Omental fat pad (tissue), 4 donors: ENCODE measurements around the gene SLC25A21. TPM values are rescaled to one million over a fixed set of nuclear protein-coding genes. Genes with fewer than 3 reads are reported as not detected.

Source experiments
- ATAC-seq: fragments of 150-250 bp; one replicate; pipeline ENCODE4 v1.9.1; 2016; ENCODE audit warnings: mild to moderate bottlenecking, moderate library complexity; ENCODE audit not compliant: low FRiP score
- DNase-seq: peaks from one replicate; pipeline ENCODE4 v3.0.0-alpha.2; 2019; ENCODE audit warnings: low spot score
- total RNA-seq, 4 donors: library from RNA; depleted of rRNA; stranded (reverse); fragments of >200 nt; gene quantifications; one replicate each; pipeline ENCODE4 v1.1.0, GENCODE V29; 2016
- TF ChIP-seq, protein P1 (sequence below), 3 donors: fragments of 450-650 bp; IDR thresholded peaks; one replicate each; pipeline ENCODE4 v1.5.1; 2016 to 2017; ENCODE audit warnings: antibody characterized with exemption in 3 of 3, mild to moderate bottlenecking in 3 of 3, moderate library complexity in 2 of 3

SLC25A21 gene
- total RNA-seq, 4 donors from 2014 or later = 0.38 to 1.4 TPM; not detected in 2

DNA sequence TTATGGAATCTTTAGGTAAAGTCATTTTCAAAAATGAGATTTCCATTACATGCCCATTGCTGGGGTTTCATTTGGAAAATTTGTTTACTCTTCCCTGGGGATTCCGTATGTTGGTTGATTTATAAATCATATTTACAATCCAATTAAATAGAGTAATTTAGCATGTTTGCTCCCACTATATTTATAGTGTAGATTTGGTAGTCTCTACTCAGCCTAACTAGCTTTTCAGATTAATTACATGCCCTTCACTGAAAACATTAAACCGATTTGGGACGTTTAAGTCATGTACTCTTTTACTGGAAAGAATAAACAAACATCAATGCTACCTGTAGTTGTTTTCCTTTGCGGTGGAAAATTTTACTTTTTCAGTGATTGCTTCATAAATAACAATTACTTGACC, 500.3 kb downstream of the SLC25A21 start:
- no peak for DNase-seq
- TF ChIP-seq, protein P1, sequence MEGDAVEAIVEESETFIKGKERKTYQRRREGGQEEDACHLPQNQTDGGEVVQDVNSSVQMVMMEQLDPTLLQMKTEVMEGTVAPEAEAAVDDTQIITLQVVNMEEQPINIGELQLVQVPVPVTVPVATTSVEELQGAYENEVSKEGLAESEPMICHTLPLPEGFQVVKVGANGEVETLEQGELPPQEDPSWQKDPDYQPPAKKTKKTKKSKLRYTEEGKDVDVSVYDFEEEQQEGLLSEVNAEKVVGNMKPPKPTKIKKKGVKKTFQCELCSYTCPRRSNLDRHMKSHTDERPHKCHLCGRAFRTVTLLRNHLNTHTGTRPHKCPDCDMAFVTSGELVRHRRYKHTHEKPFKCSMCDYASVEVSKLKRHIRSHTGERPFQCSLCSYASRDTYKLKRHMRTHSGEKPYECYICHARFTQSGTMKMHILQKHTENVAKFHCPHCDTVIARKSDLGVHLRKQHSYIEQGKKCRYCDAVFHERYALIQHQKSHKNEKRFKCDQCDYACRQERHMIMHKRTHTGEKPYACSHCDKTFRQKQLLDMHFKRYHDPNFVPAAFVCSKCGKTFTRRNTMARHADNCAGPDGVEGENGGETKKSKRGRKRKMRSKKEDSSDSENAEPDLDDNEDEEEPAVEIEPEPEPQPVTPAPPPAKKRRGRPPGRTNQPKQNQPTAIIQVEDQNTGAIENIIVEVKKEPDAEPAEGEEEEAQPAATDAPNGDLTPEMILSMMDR (IDR thresholded peaks at IDR 0.05) = no peak

DNA sequence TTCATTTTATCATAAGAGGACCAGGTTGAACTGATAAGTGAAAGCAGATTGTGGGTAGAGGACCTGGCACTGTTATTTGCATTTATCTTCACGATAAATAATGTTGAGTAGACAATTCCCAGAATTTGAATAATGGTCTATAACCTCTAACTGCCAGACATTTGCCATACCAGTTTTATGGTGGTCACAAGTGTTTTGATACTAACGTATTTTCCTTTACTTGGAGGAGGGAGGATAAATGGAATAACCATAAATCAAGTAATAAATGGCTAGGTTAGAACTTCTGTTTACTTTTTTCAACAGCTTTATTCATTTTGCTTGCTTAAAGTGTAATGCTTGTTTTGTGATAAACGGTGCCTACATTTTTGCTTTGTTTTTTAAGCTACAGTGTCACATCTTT, 501.3 kb downstream of the SLC25A21 start:
- TF ChIP-seq, protein P1 (IDR thresholded peaks at IDR 0.05) = no peak
- DNase-seq = no peak
- no peak for ATAC-seq

More for the DNA sequence above, 500.3 kb downstream of the SLC25A21 start:
- ATAC-seq = no peak

DNA sequence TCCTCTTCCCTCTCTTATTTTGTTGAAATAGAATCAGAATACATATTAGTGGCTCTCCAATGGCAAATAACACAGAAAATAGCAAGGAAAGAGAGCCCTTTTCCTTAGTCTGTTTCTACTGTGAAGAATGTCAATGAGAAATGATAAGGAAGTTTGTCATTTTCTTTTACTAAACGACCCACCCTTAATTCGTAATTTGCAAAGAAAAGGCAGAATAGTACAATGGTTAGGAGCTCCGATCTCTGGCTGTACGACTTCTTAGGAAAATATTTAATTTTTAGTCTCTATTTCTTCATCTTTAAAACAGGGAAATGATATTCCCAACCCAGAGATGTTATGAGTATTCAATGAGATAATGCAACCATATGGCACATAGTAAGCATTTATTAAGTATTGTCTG, 504.7 kb downstream of the SLC25A21 start:
- DNase-seq (no peak), ATAC-seq (no peak)
- TF ChIP-seq, protein P1 (IDR thresholded peaks at IDR 0.05) = no peak

DNA sequence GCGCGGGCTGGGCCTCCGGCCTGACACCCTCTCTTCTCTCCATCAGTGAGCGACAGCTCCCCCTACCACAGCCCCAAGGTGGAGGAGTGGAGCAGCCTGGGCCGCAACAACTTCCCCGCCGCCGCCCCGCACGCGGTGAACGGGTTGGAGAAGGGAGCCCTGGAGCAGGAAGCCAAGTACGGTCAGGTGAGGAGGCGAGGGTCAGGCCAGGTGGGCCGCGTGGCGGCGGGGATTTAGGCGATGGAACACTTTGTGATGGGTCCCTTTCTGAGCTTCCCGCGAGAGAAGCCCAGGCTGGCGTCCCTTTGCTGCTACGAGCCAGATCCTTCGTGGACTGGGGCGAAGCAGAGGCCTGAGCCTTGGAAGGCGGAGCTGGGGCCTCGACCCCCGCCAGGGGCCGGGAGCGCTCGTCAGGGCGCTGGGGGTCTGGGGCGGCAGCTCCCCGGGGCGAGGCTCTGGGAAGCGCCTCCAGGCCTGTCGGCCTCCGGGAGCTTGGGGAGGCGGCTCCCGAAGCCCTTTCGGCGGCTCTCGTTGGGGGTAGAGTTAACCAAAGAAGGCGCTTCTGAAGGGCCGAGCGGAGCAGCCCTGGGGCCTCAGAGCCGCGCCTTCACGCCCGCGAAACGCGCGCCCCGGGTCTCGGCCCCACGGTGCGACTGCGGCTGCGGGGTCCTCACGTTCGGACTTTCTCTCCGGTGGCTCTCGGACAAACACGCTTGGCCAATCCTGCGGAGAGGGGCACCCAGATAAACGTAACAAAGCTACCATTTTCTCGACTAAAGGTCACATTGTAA, 505.8 kb downstream of the SLC25A21 start:
- ATAC-seq (no peak), DNase-seq (no peak)
- TF ChIP-seq, protein P1 (IDR thresholded peaks at IDR 0.05) = no peak

DNA sequence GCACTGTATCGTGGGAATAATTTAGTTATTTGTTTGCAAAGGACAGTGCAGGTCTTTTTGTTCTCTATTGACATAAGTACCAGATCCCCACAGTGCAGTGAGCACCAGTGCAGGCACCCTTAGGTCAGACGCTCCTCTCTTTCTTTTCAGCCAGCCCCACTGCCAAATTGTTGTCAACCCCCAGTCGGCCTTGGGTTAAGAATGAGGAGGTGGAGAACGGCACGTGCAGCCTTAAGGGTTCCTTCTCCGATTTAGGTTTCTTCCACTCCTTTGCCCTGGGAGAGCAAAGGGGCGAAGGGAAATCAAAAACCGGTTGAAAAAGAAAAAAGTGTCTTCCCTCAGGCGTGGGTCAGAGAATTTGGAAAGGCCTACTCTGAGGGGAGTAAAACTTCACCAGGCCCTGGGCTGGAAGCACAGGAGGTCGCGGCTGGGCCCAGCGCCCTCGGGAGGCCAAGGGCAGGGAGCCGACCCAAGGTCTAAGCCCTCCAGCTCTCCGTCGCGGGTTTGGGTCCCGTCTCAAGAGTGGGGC, 506.5 kb downstream of the SLC25A21 start:
- DNase-seq (no peak), ATAC-seq (no peak)
- TF ChIP-seq, protein P1 (IDR thresholded peaks at IDR 0.05) = no peak

DNA sequence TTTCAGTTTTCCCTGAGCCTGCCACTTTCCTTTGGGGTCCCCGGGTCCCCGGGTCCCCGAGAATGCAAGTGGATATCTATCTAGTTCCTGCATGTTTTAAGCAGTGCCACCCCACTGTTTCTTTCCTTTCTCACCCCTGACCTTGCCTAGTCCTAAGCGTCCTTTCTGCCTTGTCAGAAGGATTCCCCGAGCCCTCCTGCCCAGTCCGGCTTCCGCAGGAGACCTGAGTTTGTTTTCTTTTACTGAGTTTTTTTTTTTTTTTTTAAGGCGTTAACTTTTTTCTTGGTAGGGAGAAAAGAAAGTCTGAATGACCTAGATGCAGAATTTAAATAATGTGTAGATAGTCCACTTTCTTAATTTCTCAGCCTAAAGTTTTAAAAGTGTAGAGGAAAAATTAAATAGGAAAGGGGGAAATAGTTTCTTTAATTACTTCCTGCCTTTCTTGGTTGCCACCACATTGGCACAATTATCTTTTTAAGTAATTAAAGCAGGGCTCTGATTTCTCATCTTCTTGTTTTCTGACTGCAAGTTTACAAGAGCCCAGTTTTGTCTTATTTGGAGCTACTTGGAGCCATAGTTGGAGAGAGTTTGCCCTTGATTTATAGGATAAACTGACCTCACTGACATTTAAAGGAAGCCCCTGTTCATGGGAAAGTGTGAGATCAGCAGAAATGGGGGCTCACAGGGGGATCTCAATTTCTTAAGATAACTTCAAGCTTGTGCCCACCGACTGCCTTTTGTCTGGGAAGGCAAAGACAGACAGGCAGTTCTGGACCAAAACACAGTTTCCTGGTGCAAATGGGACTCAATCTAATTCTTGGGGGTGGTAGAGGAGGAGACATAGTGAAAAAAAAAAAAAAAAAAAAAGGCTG, 507.8 kb downstream of the SLC25A21 start:
- TF ChIP-seq, protein P1 (IDR thresholded peaks at IDR 0.05) = no peak
- DNase-seq (no peak), ATAC-seq (no peak)
